Fibroblast of lung (primary cell): Measurements from ENCODE around the gene CHMP6.

ENCODE experiments used
- EZH2 ChIP-seq: IDR thresholded peaks from 2 replicates; pipeline ENCODE4 v1.5.1; 2012; ENCODE audit warnings: low read length, control low read depth, mild to moderate bottlenecking; ENCODE audit errors: missing control alignments
- TF ChIP-seq, protein P1 (sequence below), 2 donors: IDR thresholded peaks in 1 of 2; conservative IDR thresholded peaks in 1 of 2; 1 replicate in 1 of 2; 2 replicates in 1 of 2; pipeline ENCODE4 v1.5.1; 2011 to 2012; ENCODE audit warnings: low read length in 2 of 2, control low read depth in 1 of 2, inconsistent platforms in 1 of 2, low read depth in 1 of 2, mild to moderate bottlenecking in 1 of 2

DNA sequence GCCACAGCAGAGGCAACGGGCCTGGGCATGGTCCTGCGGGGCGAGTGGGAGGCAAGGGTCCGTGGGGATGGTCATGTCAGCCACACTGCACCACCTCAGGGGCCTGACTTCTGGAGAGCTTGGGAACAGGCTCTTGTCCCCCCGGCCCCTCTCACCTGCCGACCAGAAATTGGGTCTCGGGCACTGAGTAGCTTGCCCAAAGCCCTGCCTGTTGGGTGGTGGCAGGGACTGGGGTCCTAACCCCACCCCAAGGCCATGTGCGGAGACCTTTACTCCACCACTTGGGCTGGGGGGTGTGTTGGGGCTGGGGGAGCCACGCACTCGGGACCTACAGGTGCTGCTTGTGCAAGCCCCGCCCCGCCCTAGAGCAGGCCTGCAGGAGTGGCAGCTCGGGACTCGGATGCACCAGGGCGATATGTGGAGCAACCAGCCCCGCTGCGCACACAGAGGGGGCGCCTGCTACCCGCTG lies 24.2 kb upstream of the CHMP6 start:
- TF ChIP-seq EZH2, result no peak
- TF ChIP-seq, protein P1, sequence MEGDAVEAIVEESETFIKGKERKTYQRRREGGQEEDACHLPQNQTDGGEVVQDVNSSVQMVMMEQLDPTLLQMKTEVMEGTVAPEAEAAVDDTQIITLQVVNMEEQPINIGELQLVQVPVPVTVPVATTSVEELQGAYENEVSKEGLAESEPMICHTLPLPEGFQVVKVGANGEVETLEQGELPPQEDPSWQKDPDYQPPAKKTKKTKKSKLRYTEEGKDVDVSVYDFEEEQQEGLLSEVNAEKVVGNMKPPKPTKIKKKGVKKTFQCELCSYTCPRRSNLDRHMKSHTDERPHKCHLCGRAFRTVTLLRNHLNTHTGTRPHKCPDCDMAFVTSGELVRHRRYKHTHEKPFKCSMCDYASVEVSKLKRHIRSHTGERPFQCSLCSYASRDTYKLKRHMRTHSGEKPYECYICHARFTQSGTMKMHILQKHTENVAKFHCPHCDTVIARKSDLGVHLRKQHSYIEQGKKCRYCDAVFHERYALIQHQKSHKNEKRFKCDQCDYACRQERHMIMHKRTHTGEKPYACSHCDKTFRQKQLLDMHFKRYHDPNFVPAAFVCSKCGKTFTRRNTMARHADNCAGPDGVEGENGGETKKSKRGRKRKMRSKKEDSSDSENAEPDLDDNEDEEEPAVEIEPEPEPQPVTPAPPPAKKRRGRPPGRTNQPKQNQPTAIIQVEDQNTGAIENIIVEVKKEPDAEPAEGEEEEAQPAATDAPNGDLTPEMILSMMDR (conservative IDR thresholded peaks at IDR 0.05 in 1 of 2, IDR thresholded peaks at IDR 0.05 in 1 of 2; ENCODE audit: low read depth in 1 of 2, low read length in 2 of 2), result no peak
